Right renal pelvis (tissue), 4 donors: ENCODE results near the gene AMOTL2. TPM values are rescaled to one million over a fixed set of nuclear protein-coding genes. Genes with fewer than 3 reads are reported as not detected.
A peak's percentile ranks its signal among the peaks of the same experiment; 100 is the strongest.

Experiments
- DNase-seq, 4 donors: peaks; one replicate each; pipeline ENCODE4 v3.0.0-alpha.2; 2013; ENCODE audit warnings: low read depth in 4 of 4, low spot score in 3 of 4, missing footprints in 1 of 4
- polyA plus RNA-seq, 4 donors: library from polyadenylated mRNA; unstranded; fragments of 120-200 nt; gene quantifications; one replicate each; pipeline ENCODE4 v1.2.1, GENCODE V29; 2013; ENCODE audit not compliant: insufficient read length in 4 of 4

The AMOTL2 gene
- polyA plus RNA-seq, 4 donors, result 81.9 to 98.2 (median 93.6) TPM

- no peak for DNase-seq
These were observed 6.1 kb downstream of the AMOTL2 start for GRCh38 chr3:134367869-134368750.

GRCh38 chr3:134366928-134367811, 7.1 kb downstream of the AMOTL2 start:
- DNase-seq, result no peak

- DNase-seq, result no peak
These were observed 7.9 kb downstream of the AMOTL2 start for GRCh38 chr3:134366221-134366927.

GRCh38 chr3:134365766-134366065, 8.5 kb downstream of the AMOTL2 start:
- DNase-seq, result no peak

GRCh38 chr3:134364936-134365765, 9.1 kb downstream of the AMOTL2 start:
- DNase-seq, result no peak

GRCh38 chr3:134364061-134364935, 9.9 kb downstream of the AMOTL2 start:
- DNase-seq, result peak; percentile 87 to 95 (median 94)

DNA sequence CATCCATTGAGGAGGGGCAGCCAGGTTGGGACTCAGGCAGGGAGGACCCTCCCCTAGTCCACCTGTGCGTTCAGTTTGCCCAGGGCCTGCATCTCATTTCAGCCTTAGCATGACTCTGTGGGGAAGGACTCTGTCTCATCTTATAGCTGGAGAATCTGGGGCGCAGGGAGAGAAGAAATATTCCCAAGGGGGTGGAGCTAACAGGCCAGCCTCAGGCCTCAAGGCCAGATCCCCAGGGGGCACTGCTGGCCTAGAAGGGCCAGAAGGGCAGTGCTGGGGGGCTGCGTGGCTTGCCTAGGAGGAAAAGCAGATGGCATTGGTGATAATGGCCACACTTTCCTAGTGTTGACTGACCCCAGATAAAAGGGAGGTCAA, 10.9 kb downstream of the AMOTL2 start:
- no peak for DNase-seq

- no peak for DNase-seq
These were observed 11.4 kb downstream of the AMOTL2 start for GRCh38 chr3:134362670-134363380.

GRCh38 chr3:134362221-134362620, 12.0 kb downstream of the AMOTL2 start:
- no peak for DNase-seq

DNA sequence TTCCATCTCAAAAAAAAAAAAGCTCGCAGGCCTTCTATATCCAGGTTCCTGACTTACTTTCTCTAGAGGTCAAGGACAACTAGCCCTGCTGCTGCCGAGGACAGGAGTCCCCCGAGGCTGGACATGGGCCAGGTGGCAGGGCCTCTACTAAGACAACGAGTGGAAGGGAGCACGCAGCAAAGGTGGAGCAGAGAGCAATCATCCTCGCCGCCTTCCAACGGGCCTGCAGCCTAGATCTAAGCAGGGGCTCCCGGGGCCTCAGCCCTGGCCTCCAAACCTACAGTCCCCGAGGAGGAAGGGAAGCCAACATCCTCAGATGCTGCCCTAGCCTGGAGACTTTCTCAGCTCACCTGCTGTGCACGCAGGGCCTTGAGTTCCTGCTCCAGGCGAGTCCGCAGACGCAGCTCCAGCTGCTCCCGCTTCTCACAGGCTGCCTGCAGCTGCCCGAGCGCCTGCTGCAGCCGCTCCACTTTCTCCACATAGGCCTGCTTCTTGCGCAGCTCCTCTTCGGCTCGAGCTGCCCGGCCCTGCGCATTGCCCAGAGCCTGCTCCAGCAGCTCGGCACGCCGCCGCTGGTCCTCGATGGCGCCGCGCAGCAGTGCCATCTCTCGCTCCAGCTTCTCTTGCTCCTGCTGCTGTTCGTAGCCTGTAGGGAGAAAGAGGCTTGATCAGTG, 12.9 kb downstream of the AMOTL2 start:
- DNase-seq, result no peak

GRCh38 chr3:134360046-134360445, 14.2 kb downstream of the AMOTL2 start:
- no peak for DNase-seq

GRCh38 chr3:134359121-134360010, 14.9 kb downstream of the AMOTL2 start:
- DNase-seq, result no peak

DNA sequence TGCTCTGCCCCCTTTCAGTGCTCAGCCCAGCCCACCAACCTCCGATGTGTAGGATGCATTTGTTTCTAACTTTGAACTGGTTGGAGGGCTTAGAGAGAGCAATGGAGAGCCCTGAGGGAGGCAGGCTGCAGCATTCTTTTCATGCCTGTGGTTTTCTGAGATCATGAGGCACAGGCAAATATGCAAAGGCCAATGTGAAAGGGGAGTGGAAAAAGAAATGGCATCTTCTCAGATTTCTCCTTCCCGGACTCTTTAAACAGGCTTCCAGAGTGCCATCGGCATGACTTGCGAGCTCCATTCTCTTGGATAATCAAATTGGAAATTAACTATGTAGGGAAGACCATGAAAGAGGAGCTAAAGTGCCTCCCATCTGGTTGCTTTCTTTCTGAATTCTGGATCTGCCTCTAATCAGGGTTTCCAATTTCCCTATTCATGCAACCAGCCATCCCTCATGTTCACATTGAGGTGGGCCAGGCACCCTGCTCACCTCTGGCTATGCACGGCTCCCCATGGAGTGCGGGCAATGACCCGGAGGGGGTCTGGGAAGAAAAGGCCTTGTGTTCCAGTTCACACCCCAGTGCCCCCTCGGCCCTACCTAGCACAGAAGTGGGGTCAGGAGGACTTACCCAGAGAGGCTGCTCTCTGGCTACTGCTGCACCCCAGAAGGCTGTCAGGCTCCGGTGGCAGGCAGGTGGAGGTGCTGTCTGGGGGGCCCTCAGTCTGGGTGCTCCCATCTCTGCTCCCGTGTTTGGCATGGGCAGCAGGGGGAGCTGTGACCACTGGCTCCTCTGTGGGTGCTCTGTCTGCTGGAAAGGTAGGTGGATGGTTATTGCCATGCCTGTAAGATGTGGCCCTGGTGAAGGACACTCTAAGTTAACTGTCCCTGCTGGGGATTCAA, 16.1 kb downstream of the AMOTL2 start:
- peak; percentile 67 to 84 (median 78) for DNase-seq

GRCh38 chr3:134357261-134357913, 16.9 kb downstream of the AMOTL2 start:
- DNase-seq, result no peak

DNA sequence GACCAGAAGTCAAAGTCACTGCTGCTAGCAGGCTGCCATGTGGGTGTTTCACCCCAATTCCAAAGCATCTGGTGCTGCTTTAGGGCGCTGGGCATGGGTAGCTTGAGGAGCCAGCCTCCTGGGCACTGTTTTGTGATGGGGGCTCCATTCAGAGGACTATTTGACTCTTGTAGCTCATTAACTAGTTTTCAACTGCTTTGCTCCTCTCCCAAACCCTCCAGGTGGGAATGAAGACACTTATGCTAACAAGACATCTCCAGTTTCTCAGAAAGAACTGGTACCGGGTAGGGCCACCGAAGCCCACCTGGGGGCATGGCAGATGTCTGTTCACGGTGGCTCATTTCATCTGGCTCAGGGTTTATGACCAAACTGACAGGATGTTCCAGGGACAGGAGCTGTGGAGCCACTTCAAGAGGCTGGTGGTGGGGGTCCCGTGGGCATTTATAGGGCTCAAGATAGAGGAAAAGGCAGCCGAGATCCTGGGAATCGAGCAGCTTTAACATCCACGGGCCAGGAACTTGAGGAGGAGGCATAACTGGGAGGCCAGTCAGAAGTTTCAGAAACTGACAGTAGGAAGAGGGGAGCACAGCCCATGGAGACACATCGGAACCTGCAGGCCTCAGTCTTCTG, 17.7 kb downstream of the AMOTL2 start:
- no peak for DNase-seq
